ENCODE results near the gene NR0B1.

The NR0B1 gene

DNA sequence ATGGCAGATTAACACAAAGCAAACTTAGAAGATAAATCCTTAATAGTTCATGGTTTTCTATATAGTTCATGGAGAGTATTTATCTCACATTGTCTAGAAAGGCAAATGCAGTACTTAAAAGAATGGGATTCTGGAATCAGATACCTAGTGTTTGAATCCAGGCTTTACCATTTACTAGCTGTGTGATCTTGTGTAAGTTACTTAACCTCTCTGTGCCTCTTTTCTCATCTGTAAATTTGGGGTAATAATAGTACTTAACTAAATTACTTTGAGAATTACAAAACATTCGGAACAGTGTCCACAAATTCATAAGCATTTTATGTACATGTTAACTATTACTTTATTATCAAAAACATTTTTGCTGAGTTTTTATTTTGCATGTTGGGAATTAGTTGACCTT, 46.4 kb downstream of the NR0B1 start:
- no peak for DNase-seq

DNA sequence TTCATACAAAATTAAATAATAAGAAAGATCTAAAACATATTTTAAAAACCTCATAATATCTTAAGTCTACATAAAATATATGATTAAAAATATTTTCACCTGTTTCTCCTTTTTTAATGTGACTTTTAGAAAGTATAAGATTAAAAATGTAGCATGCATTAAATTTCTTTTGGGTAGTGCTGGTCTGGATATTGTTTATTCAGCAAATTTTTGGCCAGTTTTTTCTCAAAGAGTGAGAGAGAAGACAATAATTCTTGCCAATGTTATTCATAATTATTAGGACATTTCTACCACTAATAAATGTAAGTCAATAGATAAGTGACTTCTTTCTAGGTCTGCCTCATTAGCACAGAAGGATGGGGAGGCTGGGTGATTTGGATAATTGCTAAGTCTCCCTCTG, 48.2 kb downstream of the NR0B1 start:
- DNase-seq = no peak

DNA sequence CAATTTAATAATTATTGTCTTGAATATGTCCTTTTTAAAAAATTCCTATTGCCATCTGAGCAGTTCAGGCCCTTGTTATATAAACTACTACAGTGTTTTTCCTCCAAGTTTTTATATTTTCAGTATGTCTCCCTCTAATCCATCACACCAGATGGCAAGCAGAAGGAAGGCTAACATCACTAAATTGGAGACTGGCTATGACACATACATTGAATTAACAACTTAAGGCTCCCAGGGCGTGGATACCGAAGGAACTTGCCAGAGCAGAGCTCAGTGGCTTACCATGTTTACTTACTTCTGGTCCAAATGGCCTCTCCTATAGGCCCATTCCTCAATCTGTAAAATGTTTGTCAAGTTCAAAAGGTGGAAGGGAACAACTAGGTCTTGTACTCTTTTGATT, 49.3 kb downstream of the NR0B1 start:
- no peak for DNase-seq
